CD4-positive, alpha-beta T cell treated with Interleukin-17A for 4 hours (primary cell): Measurements from ENCODE around the gene DHRS2.

ENCODE experiments used
- DNase-seq: peaks from one replicate; pipeline ENCODE4 v3.0.0-alpha.2; 2020; ENCODE audit warnings: mixed read lengths

The DHRS2 gene

DNA sequence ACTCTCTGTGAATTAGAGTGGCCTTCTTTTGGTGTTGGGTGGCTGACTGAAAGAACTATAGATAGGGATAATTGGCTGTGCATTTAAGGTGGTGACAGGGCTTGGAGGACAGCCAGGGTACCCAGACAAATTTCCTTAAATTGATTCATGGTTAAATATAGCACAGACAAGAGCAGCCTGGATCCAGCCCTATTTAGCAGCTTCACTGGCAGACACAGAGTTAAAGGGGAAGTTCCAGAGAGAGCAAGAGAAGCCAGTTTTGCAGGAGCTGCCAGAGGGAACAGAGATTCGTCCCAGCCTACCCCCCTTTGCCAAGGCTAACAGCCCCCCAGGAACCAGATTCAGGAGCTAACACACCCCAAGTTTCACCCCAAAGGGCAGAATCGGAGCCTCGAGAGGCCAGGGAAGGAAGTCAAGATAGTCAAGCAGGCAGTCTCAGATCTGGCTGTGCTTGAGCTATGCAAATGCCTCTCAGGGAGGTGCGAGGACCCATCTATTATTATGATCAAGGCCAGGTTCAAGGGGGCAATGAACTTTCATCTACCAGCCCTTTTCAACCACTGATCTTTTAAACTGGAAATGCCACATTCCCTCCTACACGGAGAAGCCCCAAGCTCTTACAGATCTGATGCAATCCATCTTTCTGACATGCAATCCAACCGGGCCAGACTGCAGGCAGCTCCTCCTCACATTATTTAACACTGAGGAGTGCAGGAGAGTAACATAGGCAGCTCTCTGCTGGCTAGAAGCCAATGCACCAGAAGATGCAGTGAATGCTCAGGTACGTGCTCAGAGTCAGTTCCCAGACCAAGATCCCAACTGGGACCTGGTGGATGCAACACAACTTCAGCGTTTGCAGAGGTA is 58.2 kb downstream of the DHRS2 start:
- no peak for DNase-seq
